ENCODE measurements around the gene CHRNA4.

The CHRNA4 gene

DNA sequence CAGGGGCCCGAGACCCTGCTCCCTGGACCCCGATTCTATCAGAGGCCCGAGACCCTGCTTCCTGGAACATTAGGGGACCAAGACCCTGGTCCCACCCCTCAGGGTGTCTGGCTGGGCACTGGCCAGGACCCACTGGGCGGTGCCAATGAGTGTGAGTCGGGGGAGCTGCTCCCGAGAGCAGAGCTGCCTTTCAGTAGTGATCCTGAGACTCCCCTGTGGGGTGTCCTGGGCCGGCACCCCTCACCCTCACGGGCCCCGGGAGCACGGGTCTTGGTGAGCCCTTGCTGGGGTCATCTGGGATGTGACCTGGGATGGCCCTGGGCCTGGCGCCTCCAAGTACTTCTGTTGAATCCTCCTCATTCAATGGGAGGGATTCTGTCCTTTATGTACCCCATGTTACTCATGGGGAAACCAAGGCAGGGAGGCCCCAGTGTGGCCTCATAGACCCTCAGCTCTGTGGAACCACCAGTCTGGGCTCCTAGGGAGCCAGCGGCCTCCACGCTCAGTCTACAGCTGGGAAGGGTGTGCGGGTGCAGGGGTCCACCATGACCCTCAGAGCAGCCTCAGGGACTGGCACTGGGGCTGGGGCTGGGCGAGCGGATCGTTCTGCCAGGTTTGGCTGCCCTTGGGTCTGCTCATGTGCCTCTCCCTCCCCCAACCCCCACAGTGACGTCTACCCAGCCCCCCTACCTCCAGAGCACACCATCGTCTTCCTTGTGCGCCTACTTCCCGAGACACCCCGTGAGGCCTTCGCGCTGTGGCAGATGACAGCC is 42.6 kb downstream of the CHRNA4 start:
- no peak for DNase-seq

GRCh38 chr20:63317601-63318291 is 43.4 kb downstream of the CHRNA4 start:
- DNase-seq, result no peak

- DNase-seq, result no peak
Observed at GRCh38 chr20:63317061-63317460, 44.1 kb downstream of the CHRNA4 start.

DNA sequence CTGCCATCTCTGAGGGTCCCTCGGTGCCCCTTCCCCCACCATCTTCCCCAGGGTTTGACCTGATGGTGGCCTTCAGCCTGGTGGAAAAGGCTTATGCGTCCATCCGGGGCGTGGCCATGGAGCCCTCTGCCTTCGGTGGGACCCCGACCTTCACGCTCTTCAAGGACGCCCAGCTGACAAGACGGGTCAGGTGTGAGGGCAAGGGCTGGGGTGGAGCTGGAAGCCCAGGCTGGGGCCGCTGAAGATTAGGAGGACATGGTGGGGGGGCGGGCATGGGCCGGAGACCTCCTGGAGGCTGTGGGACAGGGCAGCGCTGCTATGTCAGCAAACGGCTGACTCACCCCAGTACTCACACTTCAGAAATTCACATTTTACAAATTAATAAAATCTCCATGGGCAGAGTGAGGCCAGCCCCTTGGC is 44.6 kb downstream of the CHRNA4 start:
- DNase-seq, result no peak

DNA sequence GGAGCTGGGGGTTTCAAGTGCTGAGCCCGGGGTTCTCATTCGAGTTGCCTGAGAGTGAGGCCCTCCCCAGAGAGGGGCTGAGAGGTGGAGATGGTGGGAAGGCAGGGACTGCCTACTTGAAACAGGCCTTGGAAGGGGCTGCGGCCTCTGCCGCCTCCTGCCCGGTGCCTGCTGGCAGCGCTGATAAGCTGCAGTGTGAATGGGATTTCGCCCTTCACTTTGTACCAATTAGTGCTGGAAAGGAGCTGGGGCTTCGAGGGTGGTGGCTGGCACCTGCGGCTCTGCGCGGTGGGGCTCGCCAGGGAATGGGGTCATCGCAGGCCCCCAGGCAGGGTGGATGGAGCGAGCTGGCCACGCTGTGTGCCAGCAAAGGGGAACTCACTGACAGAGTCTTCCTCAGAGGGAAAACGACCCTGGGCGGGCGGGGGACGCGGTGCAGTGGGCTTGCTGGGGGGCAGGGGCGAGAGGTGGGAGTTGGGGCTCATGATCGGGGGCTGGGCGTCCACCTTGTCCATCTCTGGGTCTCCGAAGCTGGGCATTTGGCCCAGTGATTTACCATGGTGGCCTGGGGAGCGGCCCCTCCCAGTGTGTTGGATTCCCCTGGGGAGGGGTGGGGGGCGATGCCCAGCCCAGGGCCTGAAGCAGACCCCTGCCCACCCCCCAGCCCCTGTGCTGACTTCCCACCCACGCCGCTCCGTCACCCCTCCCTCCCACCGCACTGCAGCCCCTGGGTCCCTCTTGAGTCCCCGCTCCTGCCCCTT is 45.2 kb downstream of the CHRNA4 start:
- no peak for DNase-seq

DNA sequence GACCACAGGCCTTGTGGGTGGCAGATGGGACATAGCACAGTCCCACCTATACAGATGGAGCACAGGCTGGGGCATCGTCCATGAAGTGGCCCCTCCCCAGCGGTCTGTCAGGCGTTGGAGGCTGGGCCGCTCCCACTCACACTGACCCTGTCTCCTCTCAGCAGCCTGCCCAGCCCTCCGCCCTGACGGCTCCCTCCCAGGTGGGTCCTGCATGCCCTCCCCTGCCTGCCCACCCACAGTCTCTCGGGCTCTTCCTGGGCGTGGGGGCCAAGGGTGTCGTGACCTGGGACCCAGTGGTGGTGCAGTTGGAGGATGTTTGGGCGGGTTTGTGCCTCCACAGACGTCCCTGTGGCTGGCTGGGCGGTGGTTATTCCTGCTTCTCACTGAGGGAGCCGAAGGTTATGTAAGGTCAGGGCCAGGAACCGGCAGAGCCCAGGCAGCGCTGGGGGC is 45.9 kb downstream of the CHRNA4 start:
- DNase-seq, result no peak

- no peak for DNase-seq
Observed at GRCh38 chr20:63314566-63315239, 46.4 kb downstream of the CHRNA4 start.

GRCh38 chr20:63314015-63314471 is 47.1 kb downstream of the CHRNA4 start:
- DNase-seq, result no peak

GRCh38 chr20:63313349-63314014 is 47.7 kb downstream of the CHRNA4 start:
- DNase-seq, result no peak

DNA sequence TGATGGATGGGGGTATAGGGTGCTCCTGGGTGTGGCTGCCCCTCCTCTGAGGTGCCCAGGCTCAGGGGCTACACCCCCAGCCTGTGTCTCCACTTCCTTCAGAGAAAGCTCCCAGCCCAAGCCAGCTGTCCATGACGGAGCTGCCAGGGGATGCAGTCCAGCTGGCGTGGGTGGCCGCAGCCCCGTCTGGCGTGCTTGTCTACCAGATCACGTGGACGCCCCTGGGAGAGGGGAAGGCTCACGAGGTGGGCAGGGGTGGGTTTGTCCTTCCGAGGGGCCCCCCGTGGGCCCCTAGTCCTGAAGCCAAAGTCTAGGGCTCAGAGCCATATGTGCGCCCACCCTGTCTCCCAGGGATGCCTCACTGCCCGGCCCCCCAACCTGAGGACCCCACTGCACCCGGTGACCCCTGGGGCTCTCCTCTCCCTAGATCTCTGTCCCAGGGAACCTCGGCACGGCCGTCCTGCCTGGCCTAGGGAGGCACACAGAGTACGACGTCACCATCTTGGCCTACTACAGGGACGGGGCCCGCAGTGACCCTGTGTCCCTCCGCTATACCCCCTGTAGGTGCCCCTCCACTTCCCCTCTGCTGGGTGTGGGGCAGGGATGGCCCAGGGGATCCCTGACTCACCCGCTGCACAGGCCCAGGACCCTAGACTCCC is 48.3 kb downstream of the CHRNA4 start:
- no peak for DNase-seq

DNA sequence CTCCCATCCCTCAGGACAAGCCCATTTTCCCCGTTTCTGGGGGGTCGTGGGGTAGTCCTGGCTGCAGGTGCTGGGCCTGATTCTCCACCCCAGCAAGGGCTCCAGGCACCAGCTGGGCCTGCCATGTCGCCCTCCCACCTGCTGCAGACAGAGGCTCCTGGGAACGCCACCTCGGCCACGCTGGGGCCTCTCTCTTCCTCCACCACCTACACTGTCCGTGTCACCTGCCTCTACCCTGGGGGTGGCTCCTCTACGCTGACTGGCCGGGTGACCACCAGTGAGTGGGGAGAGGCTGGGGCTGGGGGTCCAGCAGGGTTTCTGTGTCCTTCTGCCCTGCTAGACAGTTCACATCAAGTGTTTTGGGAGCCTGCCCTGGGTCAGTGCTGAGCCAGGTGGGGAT is 48.9 kb downstream of the CHRNA4 start:
- no peak for DNase-seq

DNA sequence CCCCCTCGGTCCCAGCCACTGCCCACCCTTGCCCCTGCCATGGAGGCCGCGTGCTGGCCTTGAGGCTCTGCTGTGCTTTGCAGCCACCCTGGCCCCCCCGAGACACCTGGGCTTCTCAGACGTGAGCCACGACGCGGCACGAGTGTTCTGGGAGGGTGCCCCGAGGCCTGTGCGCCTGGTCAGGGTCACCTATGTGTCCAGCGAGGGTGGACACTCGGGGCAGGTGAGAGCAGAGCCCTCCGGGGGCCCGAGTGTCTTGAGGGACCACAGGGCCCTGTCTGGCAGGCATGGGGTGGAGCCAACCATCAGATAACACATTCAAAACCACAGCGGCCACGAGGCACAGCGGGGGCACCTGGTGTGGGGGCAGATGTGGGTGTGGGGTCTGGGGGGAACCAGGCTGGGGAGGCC is 49.3 kb downstream of the CHRNA4 start:
- no peak for DNase-seq

DNA sequence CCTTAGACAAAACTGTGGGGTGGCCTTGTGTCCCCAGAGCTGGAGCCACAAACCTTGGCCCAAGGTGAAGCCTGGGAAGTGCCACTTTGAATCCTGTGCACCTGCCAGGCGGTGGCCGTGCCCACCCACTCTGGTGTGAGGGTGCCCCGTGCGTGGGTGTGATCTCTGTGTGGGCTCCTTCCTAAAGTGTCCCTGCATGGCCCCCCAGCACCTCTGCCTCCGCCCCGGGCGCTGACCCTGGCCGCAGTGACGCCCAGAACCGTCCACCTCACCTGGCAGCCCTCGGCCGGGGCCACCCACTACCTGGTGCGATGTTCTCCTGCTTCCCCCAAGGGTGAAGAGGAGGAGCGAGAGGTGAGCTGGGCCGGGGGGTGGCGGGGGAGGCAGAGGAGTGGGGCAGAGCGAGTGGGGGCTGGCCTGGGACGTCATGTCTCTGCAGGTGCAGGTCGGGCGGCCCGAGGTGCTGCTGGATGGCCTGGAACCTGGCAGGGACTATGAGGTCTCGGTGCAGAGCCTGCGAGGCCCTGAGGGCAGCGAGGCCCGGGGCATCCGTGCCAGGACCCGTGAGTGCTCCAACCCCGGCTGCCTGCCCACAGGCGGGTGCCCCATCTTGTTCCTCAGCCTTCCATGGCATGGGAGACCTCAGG is 49.8 kb downstream of the CHRNA4 start:
- DNase-seq, result no peak

DNA sequence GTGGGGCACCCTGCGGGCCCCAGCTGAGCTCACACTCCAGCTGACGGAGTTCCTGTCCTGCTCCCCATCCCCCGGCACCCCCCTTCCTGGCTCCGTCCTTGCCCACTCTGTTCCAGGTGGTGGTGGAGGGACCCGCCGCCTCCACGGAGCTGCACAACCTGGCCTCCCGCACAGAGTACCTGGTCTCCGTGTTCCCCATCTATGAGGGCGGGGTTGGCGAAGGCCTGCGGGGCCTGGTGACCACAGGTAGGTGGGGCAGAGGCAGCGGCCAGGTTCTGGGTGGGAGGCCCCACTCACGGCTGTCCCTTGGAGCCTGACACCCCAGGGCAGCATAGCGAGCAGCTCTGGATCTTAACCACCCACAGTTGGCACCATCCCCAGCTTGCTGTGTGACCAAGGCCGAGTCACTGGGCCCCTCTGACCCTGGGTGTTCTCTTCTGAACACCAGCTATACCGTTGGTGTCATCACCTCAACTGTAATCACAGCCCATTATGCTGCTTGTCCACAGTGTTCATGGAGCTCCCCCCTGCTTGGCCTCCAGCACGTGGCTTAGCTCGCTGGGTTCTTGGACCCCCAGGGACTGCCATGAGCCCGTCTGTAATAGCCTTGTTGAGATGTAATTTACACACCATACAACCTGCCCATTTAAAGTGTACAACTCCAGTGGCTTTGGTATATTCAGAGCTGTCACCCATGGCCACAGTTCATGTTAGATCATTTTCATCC is 50.7 kb downstream of the CHRNA4 start:
- DNase-seq, result peak; percentile 34 to 44

DNA sequence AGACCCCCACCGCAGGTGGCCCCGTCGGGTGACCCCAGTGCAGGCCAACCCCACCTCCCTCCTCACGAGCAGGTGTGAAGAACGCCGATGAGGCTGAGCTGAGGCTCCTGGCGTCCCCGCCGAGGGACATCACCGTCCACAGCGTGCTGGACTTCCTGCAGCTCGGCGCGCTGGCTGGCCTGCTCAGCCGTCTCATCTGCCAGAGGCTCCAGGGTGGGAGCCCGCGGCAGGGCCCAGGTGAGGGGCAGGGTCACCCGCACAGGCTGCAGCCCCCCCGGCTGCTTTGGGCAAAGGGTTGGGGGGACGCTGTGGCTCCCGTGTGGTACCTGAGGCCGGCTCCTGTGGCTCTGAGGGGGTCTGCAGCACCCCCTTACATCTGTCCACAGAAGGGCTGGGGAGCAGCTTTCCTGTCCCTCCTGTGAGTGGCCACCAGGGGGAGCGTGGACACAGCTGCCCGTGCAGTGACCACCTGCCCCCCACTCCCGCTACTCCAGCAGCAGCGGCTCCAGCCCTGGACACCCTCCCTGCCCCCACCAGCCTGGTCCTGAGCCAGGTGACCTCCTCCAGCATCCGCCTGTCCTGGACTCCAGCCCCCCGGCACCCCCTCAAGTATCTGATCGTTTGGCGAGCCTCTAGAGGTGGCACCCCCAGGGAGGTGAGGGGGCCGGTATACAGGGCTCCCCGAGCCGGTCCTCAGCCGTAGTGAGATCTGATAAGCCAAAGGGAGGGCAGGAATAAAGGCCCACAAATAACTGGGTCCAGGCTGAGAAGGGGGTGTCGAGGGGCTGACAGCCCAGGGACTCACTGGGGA is 51.7 kb downstream of the CHRNA4 start:
- peak in 1 of 2 experiments; percentile 45 for DNase-seq

DNA sequence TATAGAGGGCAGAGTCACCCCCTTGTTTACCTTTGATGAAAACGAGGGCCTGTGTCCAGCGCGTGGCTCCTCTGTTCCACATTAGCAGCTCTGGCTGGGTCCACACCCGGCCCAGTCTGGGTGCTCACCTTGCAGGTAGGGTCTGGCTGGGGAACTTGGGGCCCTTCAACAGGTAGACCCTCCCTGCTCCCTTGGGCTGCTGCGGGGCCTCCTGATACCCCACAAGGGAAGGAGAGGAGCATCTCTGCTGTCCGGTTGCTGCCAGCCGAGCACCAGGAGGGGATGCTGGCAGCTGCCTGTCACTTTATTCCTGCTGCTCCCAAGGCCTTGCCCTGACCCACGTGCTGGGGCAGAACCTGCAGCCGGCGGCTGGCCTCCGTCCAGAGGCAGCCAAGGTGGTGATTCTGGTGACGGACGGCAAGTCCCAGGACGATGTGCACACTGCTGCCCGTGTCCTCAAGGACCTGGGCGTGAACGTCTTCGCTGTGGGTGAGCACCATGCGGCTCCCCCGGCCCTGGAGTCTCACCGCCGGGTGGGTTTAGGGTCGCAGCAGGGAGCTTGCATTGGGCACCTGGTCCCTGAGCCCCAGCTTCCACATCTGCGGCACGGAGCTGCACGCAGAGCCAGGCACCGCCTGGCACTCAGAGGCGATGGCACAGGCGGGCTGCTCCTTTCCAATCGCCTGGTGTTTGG is 52.8 kb downstream of the CHRNA4 start:
- DNase-seq, result no peak

DNA sequence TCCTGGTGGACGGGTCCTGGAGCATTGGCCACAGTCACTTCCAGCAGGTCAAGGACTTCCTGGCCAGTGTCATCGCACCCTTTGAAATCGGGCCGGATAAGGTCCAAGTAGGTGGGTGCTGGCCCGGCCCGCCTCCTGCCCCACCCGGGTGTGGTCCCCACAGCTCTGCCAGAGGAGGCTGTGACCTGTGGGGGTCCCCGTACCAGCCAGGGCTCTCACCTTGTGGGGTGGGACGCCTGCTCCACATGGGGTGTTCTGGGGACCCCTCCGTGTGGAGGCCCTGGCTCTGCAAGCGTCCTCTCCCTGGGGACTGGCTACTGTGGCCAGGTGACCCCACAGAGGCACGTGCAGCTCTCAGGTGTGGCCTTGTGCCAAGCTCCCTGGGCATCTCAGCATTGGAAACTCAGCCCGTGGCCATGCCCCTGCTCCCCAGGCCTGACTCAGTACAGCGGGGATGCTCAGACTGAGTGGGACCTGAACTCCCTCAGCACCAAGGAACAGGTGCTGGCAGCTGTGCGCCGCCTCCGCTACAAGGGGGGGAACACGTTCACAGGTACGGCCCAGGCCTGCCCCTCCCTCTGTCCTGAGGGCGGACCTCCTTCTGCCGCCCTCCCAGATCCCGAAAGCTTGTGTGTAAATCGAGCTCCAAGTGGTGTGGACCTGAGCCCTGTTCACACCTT is 53.5 kb downstream of the CHRNA4 start:
- no peak for DNase-seq

Data from SW 1271 (cell line).